ENCODE measurements around the gene CR1L. TPM values are rescaled to one million over a fixed set of nuclear protein-coding genes. Genes with fewer than 3 reads are reported as not detected.

CR1L gene
- total and polyA plus RNA-seq, 2 experiments from 2014 or later: 5.8 to 21.4 TPM

DNA sequence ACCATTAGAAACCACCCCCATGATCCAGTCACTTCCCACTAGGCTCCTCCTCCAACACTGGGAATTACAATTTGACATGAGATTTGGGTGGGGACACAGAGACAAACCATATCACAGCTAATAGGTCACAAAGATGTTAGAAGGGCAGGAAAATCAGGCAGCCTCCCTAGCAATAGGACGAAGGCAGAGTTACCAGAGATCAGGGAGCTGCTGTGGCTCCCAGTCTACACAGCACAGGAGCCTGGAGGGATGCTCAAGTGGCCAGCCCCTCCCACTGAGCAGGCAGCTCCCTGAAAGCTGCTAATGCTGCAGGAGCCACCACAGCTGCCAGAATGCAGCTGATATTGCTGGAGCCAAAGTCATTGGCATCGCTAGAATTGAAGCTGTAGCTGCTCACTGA, 51.0 kb downstream of the CR1L start (continued):
- TF ChIP-seq, protein P1, sequence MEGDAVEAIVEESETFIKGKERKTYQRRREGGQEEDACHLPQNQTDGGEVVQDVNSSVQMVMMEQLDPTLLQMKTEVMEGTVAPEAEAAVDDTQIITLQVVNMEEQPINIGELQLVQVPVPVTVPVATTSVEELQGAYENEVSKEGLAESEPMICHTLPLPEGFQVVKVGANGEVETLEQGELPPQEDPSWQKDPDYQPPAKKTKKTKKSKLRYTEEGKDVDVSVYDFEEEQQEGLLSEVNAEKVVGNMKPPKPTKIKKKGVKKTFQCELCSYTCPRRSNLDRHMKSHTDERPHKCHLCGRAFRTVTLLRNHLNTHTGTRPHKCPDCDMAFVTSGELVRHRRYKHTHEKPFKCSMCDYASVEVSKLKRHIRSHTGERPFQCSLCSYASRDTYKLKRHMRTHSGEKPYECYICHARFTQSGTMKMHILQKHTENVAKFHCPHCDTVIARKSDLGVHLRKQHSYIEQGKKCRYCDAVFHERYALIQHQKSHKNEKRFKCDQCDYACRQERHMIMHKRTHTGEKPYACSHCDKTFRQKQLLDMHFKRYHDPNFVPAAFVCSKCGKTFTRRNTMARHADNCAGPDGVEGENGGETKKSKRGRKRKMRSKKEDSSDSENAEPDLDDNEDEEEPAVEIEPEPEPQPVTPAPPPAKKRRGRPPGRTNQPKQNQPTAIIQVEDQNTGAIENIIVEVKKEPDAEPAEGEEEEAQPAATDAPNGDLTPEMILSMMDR (conservative IDR thresholded peaks at IDR 0.05; ENCODE audit: low read depth in 2 of 2): no peak
- TF ChIP-seq, protein P2, sequence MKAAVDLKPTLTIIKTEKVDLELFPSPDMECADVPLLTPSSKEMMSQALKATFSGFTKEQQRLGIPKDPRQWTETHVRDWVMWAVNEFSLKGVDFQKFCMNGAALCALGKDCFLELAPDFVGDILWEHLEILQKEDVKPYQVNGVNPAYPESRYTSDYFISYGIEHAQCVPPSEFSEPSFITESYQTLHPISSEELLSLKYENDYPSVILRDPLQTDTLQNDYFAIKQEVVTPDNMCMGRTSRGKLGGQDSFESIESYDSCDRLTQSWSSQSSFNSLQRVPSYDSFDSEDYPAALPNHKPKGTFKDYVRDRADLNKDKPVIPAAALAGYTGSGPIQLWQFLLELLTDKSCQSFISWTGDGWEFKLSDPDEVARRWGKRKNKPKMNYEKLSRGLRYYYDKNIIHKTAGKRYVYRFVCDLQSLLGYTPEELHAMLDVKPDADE (IDR thresholded peaks at IDR 0.05): no peak
- TF ChIP-seq STAT1 (IDR thresholded peaks at IDR 0.05; ENCODE audit: unreplicated experiment): no peak
- TF ChIP-seq CREB1 (CRISPR knock-in tag; IDR thresholded peaks at IDR 0.05; ENCODE audit: low read depth): no peak
- no peak for TF ChIP-seq NANOG (IDR thresholded peaks at IDR 0.05; ENCODE audit: borderline replicate concordance)
- TF ChIP-seq ZNF331 (CRISPR knock-in tag; IDR thresholded peaks at IDR 0.05; ENCODE audit: low read depth): no peak
- TF ChIP-seq, protein P3, sequence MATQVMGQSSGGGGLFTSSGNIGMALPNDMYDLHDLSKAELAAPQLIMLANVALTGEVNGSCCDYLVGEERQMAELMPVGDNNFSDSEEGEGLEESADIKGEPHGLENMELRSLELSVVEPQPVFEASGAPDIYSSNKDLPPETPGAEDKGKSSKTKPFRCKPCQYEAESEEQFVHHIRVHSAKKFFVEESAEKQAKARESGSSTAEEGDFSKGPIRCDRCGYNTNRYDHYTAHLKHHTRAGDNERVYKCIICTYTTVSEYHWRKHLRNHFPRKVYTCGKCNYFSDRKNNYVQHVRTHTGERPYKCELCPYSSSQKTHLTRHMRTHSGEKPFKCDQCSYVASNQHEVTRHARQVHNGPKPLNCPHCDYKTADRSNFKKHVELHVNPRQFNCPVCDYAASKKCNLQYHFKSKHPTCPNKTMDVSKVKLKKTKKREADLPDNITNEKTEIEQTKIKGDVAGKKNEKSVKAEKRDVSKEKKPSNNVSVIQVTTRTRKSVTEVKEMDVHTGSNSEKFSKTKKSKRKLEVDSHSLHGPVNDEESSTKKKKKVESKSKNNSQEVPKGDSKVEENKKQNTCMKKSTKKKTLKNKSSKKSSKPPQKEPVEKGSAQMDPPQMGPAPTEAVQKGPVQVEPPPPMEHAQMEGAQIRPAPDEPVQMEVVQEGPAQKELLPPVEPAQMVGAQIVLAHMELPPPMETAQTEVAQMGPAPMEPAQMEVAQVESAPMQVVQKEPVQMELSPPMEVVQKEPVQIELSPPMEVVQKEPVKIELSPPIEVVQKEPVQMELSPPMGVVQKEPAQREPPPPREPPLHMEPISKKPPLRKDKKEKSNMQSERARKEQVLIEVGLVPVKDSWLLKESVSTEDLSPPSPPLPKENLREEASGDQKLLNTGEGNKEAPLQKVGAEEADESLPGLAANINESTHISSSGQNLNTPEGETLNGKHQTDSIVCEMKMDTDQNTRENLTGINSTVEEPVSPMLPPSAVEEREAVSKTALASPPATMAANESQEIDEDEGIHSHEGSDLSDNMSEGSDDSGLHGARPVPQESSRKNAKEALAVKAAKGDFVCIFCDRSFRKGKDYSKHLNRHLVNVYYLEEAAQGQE (IDR thresholded peaks at IDR 0.05; ENCODE audit: unreplicated experiment): no peak
- no peak for TF ChIP-seq ZNF114 (CRISPR knock-in tag; IDR thresholded peaks at IDR 0.05)
- no peak for TF ChIP-seq EZH2 (IDR thresholded peaks at IDR 0.05; ENCODE audit: low read depth, unreplicated experiment)
- TF ChIP-seq POLR2AphosphoS5 (IDR thresholded peaks at IDR 0.05; ENCODE audit: low read depth): no peak
- TF ChIP-seq JUNB (IDR thresholded peaks at IDR 0.05; ENCODE audit: unreplicated experiment): no peak

DNA sequence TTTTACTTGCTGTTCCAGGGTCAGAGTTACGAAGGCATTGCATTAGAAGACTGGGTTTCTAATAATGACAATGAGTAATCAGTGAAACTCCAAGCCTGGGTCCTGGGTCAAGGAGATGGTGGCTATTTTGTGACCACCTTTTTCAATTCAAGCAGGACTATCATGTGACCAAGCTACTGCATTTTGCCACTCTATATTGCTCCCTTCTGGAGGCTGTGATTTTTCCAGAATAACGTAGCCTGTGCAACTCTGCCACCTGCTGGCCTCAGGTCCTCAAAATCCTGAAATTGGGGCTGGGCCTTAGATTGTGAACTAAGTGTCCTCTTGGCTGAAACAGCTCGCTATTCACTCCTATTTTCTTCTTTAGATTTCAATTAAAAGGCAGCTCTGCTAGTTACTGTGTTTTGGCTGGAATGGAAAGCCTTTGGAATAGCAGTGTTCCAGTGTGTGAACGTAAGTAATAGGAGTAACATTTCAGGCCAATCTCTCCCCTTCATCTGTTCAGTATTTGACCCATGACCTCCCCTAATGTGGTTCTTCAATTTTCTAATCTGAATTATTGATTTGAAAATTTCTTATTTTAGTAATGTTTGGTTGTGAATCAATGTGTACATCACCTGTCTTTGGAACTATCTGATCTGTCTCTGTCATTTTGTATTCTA, 54.0 kb downstream of the CR1L start:
- ATAC-seq: peak; percentile 91
- H3K27ac Mint-ChIP-seq: no peak overlapping the region
- H3K27me3 ChIP-seq (ENCODE audit: insufficient read depth): no peaks in the 10 kb centered on the region
- H3K4me3 ChIP-seq: no peak overlapping the region
- H3K4me2 ChIP-seq: no peak overlapping the region
- no peaks in the 10 kb centered on the region for H4K20me1 ChIP-seq (replicated peaks; ENCODE audit: insufficient read depth)
- no peaks in the 10 kb centered on the region for H3K9me3 Mint-ChIP-seq
- DNase-seq (ENCODE audit: low spot score): peak; percentile 85
- no peak overlapping the region for H3K27ac ChIP-seq (ENCODE audit: low read depth)
- no peaks in the 10 kb centered on the region for H3K9me2 ChIP-seq (ENCODE audit: insufficient read depth)
- no peaks in the 10 kb centered on the region for H3K36me3 ChIP-seq (ENCODE audit: insufficient read depth)
- H3K27me3 Mint-ChIP-seq (ENCODE audit: insufficient read depth, low read depth, poor library complexity): no peaks in the 10 kb centered on the region
- peak overlapping the region; percentile 70; the same call in 1 of the 2 replicates for H2AFZ ChIP-seq
- no peaks in the 10 kb centered on the region for H3K36me3 Mint-ChIP-seq (ENCODE audit: low read depth)
- peaks cover 9% of the 10 kb centered on the region; the same call in 2 of the 3 replicates for H3K4me1 Mint-ChIP-seq
- no peaks in the 10 kb centered on the region for H3K79me2 ChIP-seq (replicated peaks; ENCODE audit: insufficient read depth)
- no peak overlapping the region for H3K4me3 Mint-ChIP-seq
- peaks cover 7% of the 10 kb centered on the region; the same call in 1 of the 2 replicates for H3K4me1 ChIP-seq (ENCODE audit: insufficient read depth)
- H3F3A ChIP-seq (replicated peaks; ENCODE audit: low read depth): no peaks in the 10 kb centered on the region
- TF ChIP-seq, protein P1 (conservative IDR thresholded peaks at IDR 0.05; ENCODE audit: low read depth in 2 of 2): peak; percentile 72 to 88
- TF ChIP-seq CREB1 (CRISPR knock-in tag; IDR thresholded peaks at IDR 0.05; ENCODE audit: low read depth) (no peak), EZH2phosphoT487 (IDR thresholded peaks at IDR 0.05; ENCODE audit: unreplicated experiment) (no peak), STAT1 (IDR thresholded peaks at IDR 0.05; ENCODE audit: unreplicated experiment) (no peak), POLR2AphosphoS5 (IDR thresholded peaks at IDR 0.05; ENCODE audit: low read depth) (no peak)
